BE2C (cell line): ENCODE results near the gene CALML5.

Experiments used
- DNase-seq: peaks from one replicate; pipeline ENCODE4 v3.0.0-alpha.2; 2020
- H3K27me3 ChIP-seq: fragments of 250-450 bp; sonication (Bioruptor Pico); 2 replicates; pipeline ENCODE4 v1.5.1; 2020; ENCODE audit warnings: mild to moderate bottlenecking
- H3K36me3 ChIP-seq: fragments of 250-450 bp; sonication (Bioruptor Pico); 2 replicates; pipeline ENCODE4 v1.5.1; 2020; ENCODE audit warnings: mild to moderate bottlenecking
- H3K4me1 ChIP-seq: fragments of 250-450 bp; sonication (Bioruptor Pico); 2 replicates; pipeline ENCODE4 v1.5.1; 2020
- H3K4me3 ChIP-seq: 2 replicates; pipeline ENCODE4 v1.5.1; 2011; ENCODE audit warnings: low read depth, low read length
- H3K9me3 ChIP-seq: fragments of 250-450 bp; sonication (Bioruptor Pico); 2 replicates; pipeline ENCODE4 v1.5.1; 2020
- TF ChIP-seq, protein P1 (sequence below): IDR thresholded peaks from 2 replicates; pipeline ENCODE4 v1.5.1; 2012; ENCODE audit warnings: mild to moderate bottlenecking, low read depth, low read length

CALML5 gene

DNA sequence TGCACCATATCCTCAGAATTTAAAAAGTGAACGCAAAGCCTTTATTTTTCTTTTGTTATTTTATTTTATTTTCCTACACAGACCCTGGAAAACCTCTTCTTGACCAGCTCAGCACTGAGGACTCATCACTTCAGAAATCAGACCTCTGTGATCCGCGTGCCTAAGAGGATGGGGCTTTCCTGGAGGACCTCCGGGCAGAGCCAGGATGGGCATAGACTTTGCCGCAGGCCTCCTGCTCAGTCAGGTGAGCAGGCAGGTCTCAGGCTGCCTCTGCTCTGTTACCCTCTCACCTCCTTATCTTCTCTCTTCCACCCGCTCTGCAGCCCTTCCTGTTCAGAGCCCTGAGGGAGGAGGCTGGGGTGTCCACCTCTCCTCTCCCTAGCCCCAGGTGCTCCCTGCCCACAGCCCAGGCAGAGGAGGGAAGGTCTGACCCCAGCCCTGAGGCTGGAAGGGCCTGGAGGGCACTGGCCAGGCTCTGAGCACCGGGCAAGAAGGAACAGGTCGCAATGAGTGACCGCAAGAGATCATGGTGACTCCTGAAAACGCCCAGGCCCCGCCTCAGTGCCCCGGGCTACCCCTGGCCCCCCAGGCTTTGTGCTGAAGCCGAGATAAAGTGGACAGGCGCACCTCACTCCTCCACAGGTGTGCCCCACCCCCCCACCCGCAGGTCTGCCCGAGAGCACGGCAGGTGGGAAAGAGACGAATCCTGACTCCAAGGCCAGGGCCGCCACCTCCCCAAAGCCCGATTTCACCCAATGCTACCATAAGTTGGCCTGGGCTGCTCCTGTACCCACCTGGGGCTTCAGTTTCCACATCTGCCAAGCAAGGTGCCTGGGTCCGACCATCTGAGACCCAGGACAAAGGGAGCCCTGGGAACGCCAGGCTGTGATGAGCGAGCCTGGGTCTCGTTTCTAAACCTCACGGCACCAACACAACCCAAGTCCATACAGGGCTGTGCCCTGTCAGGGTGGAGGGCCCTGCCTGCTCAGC is 2.8 kb downstream of the CALML5 start:
- TF ChIP-seq, protein P1, sequence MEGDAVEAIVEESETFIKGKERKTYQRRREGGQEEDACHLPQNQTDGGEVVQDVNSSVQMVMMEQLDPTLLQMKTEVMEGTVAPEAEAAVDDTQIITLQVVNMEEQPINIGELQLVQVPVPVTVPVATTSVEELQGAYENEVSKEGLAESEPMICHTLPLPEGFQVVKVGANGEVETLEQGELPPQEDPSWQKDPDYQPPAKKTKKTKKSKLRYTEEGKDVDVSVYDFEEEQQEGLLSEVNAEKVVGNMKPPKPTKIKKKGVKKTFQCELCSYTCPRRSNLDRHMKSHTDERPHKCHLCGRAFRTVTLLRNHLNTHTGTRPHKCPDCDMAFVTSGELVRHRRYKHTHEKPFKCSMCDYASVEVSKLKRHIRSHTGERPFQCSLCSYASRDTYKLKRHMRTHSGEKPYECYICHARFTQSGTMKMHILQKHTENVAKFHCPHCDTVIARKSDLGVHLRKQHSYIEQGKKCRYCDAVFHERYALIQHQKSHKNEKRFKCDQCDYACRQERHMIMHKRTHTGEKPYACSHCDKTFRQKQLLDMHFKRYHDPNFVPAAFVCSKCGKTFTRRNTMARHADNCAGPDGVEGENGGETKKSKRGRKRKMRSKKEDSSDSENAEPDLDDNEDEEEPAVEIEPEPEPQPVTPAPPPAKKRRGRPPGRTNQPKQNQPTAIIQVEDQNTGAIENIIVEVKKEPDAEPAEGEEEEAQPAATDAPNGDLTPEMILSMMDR: no peak
- Histone ChIP-seq H3K9me3 (no peaks in the 10 kb centered on the region), H3K4me1 (no peaks in the 10 kb centered on the region), H3K36me3 (no peaks in the 10 kb centered on the region), H3K4me3 (no peak overlapping the region), H3K27me3 (no peaks in the 10 kb centered on the region)
- DNase-seq: no peak

DNA sequence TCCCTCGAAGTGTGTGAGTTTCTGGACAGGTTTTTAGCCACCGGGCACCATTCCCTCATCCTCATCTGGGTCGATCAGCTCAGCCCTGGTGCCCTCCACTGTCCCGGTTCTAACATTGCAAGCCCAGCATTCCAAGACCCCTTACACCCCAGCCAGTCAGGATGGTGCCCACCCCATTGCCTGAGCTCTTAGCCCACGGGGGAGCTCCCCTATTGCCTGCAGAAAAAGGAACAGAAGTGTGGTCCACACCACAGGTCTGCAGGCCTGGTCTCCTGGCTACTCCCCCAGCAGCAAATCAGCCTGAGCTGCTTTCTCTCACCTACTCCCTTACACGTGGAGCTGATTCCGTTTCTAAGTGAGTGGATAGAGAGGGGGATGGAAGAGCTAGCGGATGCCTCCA is 4.8 kb downstream of the CALML5 start:
- H3K9me3 ChIP-seq: no peaks in the 10 kb centered on the region
- no peaks in the 10 kb centered on the region for H3K27me3 ChIP-seq
- DNase-seq: no peak
- H3K4me1 ChIP-seq: no peaks in the 10 kb centered on the region
- no peak overlapping the region for H3K4me3 ChIP-seq
- H3K36me3 ChIP-seq: no peaks in the 10 kb centered on the region
- TF ChIP-seq, protein P1: no peak

DNA sequence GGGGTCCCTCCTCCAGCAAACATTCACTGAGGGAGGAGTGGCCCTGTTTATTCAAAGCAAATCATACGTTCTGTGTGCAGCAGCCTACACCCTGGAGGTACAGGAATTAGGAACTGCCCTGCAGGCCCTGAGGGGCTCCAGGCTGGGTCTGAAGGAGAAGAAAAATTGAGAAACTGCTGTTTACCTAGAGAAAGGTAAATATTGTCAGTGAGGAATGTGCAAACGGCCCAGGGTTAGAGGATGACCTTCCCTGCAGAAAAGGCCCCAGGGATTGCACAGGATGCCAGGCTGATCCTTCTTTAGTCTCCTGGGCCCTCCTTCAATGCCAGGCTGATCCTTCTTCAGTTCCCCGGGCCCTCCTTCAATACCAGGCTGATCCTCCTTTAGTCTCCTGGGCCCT is 5.7 kb downstream of the CALML5 start:
- TF ChIP-seq, protein P1: no peak
- no peaks in the 10 kb centered on the region for H3K4me1 ChIP-seq
- H3K36me3 ChIP-seq: no peaks in the 10 kb centered on the region
- no peak overlapping the region for H3K4me3 ChIP-seq
- no peak for DNase-seq
- H3K9me3 ChIP-seq: no peaks in the 10 kb centered on the region
- no peaks in the 10 kb centered on the region for H3K27me3 ChIP-seq

DNA sequence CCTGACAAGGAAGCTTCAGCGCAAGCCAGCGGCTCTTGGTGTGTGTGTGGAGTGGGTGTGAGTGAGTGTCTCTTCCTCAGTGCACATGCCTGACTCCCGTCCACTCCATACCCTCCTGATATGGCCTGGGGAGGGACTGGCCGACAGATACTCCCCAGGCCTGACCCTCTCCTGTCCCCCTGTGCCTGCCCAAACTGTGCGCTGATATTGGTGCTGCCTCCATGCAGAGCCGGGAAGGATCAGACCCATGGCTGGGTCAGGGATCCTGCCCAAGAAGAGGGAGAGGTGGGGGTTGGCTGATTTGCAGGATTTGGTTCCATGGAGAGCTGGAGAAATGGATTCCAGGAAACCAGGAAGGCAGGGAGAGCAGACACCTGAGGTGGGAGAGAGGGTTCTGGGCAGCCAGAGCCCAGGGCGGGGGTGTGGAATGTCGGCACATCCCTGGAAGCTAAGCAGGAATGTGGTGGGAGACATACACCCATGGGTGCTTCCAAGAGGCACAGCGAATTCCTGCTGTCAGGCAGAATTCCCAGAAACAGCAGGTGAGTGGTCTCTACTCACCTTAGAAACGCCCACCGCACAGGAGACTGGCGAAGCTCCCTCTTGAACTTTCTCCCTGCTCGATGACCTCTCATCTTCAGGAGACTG is 6.3 kb downstream of the CALML5 start:
- H3K36me3 ChIP-seq: no peaks in the 10 kb centered on the region
- H3K9me3 ChIP-seq: no peaks in the 10 kb centered on the region
- no peaks in the 10 kb centered on the region for H3K27me3 ChIP-seq
- H3K4me3 ChIP-seq: no peak overlapping the region
- TF ChIP-seq, protein P1: no peak
- no peak for DNase-seq
- H3K4me1 ChIP-seq: no peaks in the 10 kb centered on the region

DNA sequence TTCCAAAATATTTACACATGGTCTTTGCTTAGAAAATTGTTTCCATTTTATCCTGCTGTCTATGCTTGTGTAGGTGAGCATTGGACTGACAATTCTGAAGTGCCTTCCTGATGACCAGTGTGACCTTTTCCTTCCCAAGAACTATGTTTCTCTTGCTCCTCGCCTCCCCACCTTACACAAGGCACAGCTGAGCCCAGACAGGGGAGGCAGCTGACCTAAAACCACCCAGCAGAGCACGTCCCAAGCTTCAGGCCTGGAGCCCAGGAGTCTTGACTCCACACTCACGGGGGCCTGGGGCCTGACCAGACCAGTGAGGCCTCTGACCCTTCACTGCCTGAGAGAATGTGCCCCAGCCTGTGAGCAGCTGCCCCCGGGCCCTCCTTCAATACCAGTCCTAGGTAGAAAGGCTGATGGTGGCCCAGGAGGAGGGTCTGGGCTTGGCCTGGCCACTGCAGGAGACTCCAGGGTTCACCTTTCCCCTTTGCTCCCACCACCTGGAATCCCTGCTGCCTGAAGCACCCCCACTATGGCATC is 7.0 kb downstream of the CALML5 start:
- H3K4me3 ChIP-seq: no peak overlapping the region
- no peaks in the 10 kb centered on the region for H3K9me3 ChIP-seq
- no peaks in the 10 kb centered on the region for H3K36me3 ChIP-seq
- H3K4me1 ChIP-seq: no peaks in the 10 kb centered on the region
- H3K27me3 ChIP-seq: no peaks in the 10 kb centered on the region
- TF ChIP-seq, protein P1: no peak
- DNase-seq: no peak
